HG03469 (cell line): Measurements from ENCODE around the gene TSGA10IP.
"Not testable (repeated sequence)": the region's sequence is repeated elsewhere in the genome, so short reads cannot be mapped to it uniquely, and the experiment has no call there.

Experiments used
- ATAC-seq: cut with Tn5 transposase; IDR thresholded peaks from one replicate; pipeline ENCODE4 v1.9.1; 2021; ENCODE audit warnings: mild to moderate bottlenecking, moderate library complexity, moderate number of reproducible peaks; ENCODE audit not compliant: unreplicated experiment

Gene TSGA10IP

DNA sequence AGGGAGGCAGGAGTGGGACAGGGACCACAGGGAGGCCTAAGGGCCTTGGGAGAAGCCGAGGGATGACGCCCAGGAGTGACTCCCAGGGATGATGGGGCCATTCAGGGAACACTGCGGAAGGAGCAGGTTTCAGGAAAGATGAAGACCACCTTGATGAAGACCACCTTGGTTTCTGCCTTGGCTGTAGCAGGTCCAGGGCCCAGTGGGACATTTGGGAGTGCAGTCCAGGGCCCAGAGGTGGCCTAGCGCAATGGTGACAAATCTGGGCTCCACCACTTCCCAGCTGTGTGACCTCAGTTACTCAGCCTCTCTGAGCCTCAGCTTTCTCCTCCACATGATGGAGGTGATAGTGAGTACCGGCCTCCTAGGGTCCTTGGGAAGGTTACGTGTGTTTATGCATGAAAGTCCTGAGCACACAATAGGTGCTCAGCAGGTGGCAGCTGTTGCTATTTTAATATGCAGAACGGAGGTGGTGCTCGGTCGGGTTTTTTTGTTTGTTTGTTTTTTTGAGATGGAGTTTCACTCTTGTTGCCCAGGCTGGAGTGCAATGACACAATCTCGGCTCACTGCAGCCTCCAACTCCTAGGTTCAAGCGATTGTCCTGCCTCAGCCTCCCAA, 770 bp downstream of the TSGA10IP start:
- no peak for ATAC-seq

DNA sequence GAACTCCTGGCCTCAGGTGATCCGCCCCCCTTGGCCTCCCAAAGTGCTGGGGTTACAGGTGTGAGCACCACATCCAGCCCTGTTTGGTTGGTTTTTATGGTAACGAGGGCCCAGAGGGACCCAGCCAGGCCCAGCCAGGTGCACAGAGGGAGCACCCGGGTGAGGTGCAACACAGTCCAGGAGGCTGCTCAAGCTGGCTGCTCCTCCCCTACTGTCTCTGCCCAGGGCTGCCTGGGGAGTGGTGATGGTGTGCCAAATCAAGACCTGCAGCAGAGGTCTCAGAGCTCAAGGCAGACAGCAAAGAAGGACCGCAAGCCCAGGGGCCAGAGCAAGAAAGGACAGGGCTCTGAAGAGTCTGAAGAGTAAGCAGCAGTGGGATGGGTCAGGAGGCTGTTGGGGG, 1.4 kb downstream of the TSGA10IP start:
- ATAC-seq, result no peak

DNA sequence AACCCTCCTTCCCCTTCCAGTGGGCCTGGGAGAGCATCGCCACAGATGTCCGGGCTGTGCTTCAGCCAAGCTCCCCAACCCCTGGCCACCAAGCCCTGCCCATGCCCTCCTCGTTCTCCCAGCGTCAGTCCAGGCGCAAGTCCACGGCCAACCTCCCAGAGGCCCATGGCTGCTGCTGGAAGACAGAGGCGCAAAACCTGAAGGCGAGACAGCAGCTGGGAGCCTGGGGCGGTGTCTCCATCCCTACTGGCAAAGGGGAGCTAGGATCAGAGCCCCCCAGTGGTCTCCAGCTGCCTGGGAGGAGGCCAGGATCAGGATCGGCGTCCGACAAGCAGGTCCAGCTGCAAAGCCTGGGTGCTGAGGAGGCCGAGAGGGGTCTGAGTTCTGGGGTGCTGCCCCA, 1.9 kb downstream of the TSGA10IP start:
- ATAC-seq, result no peak

DNA sequence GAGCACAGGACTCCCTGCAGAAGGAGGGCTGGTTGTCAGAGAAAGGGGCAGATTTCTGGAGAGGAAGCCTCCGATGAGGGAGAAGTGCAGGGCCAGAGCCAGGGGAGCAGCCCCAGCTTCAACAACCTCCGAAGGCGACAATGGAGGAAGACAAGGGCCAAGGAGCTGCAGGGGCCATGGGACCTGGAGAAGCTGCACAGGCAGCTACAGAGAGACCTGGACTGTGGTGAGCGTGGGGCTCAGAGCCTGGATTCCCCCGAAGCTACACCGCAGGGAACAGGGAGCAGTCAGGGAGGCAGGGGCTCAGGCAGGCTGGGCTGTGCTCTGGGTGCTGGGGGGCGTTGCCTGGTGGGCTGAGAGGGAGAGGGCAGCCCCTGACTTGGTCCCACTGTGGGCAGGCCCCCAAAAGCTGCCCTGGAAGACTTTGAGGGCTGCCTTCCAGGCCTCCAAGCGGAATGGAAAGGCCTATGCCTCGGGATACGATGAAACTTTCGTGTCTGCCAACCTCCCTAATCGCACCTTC, 2.4 kb downstream of the TSGA10IP start:
- no peak for ATAC-seq

DNA sequence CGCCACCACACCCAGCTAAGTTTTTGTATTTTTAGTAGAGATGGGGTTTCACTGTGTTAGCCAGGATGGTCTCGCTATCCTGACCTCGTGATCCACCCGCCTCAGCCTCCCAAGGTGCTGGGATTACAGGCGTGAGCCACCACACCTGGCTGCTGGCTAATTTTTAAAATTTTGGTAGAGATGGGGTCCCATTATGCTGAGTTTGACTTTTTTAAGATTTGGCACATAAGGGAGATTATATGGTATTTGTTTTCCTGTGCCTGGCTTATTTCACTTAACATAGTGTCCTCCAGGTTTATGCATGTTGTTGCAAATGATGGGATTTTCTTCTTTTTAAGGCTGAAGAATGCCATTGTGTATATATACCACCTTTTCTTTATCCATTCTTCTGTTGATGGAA, 5.4 kb downstream of the TSGA10IP start:
- not testable (repeated sequence) for ATAC-seq

DNA sequence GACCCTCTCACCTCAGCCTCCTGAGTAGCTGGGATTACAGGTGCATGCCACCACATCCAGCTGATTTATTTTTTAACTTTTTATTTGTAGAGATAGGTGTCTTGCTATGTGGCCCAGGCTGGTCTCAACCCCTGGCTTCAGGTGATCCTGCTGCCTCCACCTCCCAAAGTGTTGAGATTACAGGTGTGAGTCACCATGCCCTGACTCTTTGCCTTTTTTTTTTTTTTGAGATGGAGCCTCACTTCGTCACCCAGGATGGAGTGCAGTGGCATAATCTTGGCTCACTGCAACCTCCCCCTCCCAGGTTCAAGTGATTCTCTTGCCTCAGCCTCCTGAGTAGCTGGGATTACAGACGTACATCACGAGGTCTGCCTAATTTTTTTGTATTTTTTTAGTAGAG, 6.4 kb downstream of the TSGA10IP start:
- not testable (repeated sequence) for ATAC-seq

DNA sequence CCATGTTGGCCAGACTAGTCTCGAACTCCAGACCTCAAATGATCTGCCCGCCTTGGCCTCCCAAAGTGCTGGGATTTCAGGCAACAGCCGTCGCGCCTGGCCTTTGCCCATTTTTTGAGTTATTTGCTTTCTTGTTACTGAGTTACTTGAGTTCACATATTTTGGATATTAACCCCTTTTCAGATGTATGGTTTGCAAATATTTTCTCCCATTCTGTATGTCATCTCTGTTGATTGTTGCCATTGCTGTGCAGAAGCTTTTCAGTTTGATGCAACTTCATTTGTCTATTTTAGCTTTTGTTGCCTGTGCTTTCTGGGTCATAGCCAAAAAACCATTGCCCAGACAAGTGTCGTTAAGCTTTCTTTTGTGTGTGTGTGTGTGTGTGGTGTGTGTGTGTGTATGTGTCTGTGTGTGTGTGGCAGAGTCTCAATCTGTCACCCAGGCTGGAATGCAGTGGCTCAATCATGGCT, 6.8 kb downstream of the TSGA10IP start:
- ATAC-seq, result no peak

DNA sequence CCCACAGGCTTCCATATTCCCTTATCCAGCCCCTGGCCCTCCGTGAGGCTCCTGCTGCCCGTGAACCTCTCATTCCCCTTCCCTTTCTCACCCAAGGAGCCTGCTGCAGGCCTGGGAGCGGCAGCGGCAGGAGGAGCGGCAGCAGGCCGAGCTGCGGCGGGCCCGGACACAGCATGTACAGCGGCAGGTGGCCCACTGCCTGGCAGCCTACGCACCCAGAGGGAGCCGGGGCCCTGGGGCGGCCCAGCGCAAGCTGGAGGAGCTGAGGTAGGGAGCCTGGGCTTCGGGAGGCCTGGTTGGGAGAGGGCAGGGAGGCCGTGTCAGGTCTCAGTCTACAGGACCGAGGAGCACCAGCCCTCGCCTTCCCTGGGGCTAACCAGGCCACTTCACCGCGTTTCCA, 8.2 kb downstream of the TSGA10IP start:
- no peak for ATAC-seq

DNA sequence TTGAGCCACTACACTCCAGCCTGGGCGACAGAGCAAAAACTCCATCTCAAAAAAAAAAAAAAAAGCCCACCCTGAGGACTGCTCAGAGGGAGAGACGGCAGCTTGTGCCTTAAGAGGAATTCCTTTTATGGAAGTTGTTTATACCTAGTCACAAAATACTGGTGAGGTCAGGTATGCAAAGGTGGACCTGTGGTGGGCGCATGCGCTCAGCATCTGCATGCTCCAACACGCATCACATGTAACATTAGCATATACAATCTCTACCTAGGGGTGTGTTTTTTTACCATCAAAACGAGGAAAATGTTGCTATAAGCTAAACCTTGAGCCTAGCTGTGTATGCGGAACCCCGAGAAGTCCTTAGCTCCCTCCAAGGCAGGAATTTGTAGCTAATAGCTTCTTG, 9.5 kb downstream of the TSGA10IP start:
- ATAC-seq, result no peak

DNA sequence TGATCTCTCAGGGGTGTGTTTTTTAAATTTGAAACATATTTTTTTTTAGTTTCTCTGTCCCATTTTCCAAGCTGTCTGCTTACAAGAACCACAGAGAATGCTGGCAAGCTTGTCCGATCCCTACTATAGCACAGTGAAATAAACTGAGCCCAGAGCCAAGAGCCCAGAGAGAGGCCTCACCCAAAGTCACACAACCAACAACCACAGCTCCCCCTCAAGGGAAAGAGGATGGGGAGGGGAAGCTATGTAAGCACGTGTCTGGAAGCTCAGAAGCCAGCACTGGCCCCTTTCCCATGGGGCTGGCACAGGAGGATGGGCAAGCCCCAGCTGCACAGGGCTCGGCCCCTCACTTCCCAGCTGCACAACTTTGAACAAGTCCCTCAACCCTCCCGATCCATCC, 13.0 kb downstream of the TSGA10IP start:
- no peak for ATAC-seq

DNA sequence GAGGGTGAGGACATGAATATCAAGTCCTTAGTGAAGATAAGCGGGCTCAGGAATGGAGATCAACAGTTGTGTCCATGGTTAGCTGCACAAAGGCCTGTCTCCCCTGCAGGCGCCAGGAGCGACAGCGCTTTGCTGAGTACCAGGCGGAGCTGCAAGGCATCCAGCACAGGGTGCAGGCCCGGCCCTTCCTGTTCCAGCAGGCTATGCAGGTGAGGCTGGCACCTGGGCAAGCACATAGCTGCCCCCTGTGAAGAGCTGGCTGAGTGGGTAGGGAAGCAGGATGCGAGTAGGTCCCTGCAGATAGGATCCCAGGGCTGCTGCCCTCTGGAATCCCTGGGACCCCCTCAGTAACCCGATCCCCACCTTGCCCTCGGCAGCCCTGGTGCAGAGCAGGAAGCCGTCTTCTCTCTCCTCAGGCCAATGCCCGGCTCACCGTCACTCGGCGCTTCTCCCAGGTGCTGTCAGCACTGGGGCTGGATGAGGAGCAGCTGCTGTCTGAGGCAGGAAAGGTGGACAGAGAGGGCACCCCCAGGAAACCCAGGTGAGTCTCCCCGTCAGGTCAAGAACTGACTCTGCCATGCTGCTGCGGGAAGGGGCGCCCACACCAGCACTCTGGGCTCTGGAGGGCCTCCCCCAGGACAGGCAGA, 13.6 kb downstream of the TSGA10IP start:
- ATAC-seq, result no peak

DNA sequence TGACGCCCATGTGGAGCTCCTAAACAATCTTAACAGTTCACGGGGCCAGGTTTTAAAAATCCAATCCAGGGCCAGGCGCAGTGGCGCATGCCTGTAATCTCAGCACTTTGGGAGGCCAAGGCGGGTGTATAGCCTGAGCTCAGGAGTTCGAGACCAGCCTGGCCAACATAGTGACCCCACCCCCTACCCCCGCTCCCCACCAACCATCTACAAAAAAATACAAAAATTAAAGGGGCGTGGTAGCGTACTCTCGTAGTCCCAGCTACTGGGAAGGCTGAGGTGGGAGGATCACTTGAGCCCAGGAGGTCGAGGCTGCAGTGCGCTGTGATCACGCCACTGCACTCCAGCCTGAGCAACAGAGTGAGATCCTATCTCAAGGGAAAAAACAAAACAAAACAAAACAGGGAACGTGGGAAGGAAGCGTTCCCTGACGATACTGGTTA, 15.6 kb downstream of the TSGA10IP start:
- no peak for ATAC-seq

DNA sequence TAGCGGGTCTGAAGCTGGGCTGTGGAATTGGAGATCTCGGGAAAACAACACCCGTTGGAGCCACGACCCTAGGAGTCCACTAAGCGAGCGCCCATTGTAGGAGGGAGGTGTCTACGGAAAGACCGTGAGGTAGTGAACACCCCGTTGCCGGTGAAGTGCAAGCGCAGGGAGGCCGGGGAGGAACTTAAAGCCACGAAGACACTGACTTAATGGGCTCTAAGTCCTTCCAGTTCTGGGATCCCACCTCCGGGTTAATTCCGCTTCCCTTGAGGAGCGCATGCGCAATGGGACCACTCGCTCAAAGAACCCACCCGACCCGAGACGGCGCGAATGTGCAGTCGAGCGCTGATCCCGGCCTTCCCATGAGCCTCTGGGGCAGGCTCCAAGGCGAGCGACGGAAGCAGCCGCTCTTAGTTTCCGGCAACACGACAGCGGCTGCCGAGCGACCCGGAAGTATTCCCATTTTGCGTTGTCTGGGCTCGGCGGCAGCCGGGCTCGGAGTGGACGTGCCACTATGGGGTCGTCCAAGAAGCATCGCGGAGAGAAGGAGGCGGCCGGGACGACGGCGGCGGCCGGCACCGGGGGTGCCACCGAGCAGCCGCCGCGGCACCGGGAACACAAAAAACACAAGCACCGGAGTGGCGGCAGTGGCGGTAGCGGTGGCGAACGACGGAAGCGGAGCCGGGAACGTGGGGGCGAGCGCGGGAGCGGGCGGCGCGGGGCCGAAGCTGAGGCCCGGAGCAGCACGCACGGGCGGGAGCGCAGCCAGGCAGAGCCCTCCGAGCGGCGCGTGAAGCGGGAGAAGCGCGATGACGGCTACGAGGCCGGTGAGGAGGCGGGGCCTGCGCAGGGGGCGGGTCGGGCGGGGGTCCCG, 16.2 kb downstream of the TSGA10IP start, which contains the start of gene SART1:
Gene SART1, plus strand, starts transcription at position 468 of the 874 bp plus-strand sequence. Its CDS starts 47 bp downstream, at position 515.
- ATAC-seq, result peak; percentile 82

DNA sequence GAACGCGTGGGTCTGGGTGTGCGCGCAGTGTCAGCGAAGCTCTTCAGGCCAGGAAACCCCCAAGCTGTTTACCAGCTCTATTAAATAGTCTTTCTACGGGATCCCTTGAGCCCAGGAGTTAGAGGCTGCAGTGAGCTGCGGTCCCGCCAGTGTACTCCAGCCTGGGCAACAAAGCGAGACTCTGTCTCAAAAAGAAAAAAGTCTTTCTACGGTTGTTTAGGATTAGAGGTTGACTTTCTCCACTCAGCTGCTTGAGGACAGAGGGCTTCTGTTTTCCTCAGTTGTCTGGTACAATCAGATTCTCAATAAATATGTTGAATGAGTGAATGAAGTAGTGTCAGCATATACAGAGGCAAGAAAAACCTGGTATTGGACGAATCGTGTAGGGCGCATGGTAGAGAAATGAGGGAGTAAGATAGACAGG, 16.9 kb downstream of the TSGA10IP start:
- ATAC-seq, result no peak

DNA sequence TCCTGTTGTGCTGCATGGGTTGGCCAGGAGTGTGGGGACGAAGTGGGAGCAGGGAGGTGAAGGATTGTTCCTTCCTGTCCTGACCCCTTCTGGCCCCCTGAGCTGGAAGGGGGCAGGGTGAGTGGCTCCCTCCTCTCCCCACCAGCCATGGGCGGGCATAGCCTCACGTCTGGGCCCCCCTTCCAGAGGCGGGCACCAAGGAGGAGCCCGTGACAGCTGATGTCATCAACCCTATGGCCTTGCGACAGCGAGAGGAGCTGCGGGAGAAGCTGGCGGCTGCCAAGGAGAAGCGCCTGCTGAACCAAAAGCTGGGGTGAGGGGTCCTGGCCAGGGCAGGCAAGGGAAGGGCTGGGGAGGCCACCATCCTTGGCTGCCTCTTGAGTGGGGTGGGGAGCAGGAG, 19.6 kb downstream of the TSGA10IP start:
- ATAC-seq, result no peak

DNA sequence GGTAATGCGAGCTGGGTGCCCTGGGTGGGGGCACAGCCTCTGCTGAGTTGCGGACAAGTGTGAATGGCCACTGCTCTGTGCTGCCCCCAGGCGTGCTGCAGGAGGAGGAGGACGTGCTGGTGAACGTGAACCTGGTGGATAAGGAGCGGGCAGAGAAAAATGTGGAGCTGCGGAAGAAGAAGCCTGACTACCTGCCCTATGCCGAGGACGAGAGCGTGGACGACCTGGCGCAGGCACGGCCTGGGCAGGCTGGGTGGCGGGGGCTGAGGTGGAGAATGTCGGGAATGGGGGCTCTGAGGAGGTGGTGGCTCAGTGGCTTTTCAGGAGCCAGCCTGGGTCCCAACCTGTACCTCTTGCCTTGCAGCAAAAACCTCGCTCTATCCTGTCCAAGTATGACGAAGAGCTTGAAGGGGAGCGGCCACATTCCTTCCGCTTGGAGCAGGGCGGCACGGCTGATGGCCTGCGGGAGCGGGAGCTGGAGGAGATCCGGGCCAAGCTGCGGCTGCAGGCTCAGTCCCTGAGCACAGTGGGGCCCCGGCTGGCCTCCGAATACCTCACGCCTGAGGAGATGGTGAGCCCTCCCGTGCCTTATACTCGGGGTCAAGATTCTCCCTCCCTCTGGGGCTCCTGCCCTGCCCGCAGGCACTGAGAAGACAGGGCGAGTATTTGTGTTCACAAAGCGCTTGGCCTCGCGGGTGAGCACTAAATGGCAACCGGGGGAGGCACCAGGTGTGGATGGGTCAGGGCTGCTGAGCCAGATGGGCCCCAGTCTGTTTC, 20.9 kb downstream of the TSGA10IP start:
- ATAC-seq, result no peak

DNA sequence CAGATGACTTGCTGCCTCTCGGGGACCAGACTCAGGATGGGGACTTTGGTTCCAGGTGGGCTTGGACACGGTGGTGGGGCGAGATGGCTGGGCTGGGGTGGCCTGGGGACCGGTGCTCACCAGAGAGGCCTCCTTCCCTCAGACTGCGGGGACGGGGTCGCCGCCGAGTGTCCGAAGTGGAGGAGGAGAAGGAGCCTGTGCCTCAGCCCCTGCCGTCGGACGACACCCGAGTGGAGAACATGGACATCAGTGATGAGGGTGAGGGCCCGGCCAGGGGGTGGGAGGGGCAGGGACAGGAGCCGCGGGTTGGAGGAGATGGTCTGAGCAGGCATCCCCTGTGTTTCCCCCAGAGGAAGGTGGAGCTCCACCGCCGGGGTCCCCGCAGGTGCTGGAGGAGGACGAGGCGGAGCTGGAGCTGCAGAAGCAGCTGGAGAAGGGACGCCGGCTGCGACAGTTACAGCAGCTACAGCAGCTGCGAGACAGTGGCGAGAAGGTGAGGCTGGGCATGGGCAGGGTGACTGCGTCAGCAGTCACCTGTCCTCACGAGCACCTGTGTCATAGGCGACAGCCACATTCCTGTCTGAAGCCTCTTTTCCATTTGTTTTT, 22.2 kb downstream of the TSGA10IP start:
- ATAC-seq, result no peak

DNA sequence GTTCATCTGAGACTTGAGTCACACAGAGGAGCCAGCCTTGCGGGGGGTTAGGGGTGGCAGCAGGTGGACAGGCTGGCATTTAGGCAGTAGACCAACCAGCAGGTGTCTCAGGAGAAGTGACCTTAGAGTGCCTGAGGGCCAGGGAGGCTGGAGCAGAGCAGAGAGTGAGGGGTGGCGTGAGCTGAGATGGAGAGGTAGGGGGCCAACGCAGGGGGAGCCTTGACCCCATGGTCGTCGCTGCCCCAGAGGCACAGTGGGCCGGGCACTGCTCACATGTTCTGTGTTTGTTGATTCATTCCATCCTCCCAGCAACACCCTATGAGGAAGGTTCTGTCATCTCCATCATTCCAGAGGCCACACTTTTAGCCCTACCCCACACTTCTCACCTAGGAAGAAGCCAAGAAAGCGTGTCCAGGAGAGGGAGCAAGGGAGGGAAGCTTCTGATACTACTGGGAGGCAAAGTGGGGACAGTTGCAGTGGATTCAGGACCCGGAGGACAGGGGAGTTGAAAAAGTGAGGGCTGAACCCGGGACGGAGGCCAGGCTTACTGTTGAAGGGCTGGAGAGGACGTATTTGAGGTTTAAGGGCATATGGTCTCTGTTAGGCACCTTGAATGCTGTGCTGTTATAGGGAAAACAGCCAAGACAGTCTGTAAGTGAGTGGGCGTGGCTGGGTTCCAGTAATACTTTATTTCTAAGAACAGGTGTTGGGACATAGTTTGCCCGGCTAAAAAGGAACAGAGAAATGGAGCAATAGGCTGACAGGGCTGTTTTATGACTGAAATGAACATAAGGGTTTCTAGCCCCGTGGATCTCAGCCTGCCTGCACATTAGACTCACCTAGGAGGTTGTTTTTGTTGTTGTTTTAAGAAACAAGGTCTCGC, 23.6 kb downstream of the TSGA10IP start:
- no peak for ATAC-seq

DNA sequence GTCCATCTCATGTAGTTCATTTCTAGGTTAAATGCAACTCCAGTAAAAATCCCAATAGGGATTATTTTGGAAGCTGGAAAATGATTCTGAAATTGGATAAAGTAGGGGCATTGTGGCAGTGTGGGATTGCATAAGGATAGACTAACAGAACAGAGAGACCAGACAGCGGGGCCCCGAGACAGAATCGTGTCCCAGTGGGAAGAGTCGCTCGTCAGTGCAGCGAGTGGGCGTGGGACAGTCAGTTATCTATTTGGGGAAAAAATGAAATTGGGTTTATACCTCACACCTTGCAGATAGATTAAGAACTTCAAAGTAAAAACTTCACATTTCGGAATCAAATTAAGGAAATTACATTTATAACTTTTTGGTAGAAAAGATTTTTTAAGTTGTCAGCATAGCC, 26.8 kb downstream of the TSGA10IP start:
- no peak for ATAC-seq
